ENCODE measurements around the gene NUP62.

Gene NUP62

GRCh38 chr19:49954933-49955332 is 25.6 kb upstream of the NUP62 start:
- DNase-seq (ENCODE audit: extremely low read depth, low read depth) = no peak
- TF ChIP-seq CTCF (IDR thresholded peaks at IDR 0.05; ENCODE audit: low read depth, low read length) = no peak

GRCh38 chr19:49954092-49954829 is 25.0 kb upstream of the NUP62 start:
- no peak for TF ChIP-seq CTCF (IDR thresholded peaks at IDR 0.05; ENCODE audit: low read depth, low read length)
- peak; percentile 4 for DNase-seq (ENCODE audit: extremely low read depth, low read depth)

GRCh38 chr19:49953416-49953815 is 24.1 kb upstream of the NUP62 start:
- no peak for DNase-seq (ENCODE audit: extremely low read depth, low read depth)
- no peak for TF ChIP-seq CTCF (IDR thresholded peaks at IDR 0.05; ENCODE audit: low read depth, low read length)

GRCh38 chr19:49952906-49953305 is 23.6 kb upstream of the NUP62 start:
- no peak for TF ChIP-seq CTCF (IDR thresholded peaks at IDR 0.05; ENCODE audit: low read depth, low read length)
- no peak for DNase-seq (ENCODE audit: extremely low read depth, low read depth)

- no peak for TF ChIP-seq CTCF (IDR thresholded peaks at IDR 0.05; ENCODE audit: low read depth, low read length)
- no peak for DNase-seq (ENCODE audit: extremely low read depth, low read depth)
Measured at GRCh38 chr19:49952479-49952836, 23.2 kb upstream of the NUP62 start.

- TF ChIP-seq CTCF (IDR thresholded peaks at IDR 0.05; ENCODE audit: low read depth, low read length) = no peak
- no peak for DNase-seq (ENCODE audit: extremely low read depth, low read depth)
Measured at GRCh38 chr19:49951806-49952478, 22.6 kb upstream of the NUP62 start.

GRCh38 chr19:49950956-49951526 is 21.7 kb upstream of the NUP62 start:
- TF ChIP-seq CTCF (IDR thresholded peaks at IDR 0.05; ENCODE audit: low read depth, low read length) = no peak
- DNase-seq (ENCODE audit: extremely low read depth, low read depth) = no peak

Measured in AG09319 (cell line).